ENCODE measurements around the gene CCL17.
"Not testable (repeated sequence)": the region's sequence is repeated elsewhere in the genome, so short reads cannot be mapped to it uniquely, and the experiment has no call there.

- TF ChIP-seq POLR2AphosphoS5 (IDR thresholded peaks at IDR 0.05; ENCODE audit: borderline replicate concordance, low read depth, low read length); EZH2 (IDR thresholded peaks at IDR 0.05): not testable (repeated sequence)
Measured at GRCh38 chr16:57374925-57375465, 29.6 kb upstream of the CCL17 start.

Data from SK-N-MC (cell line).